Uterus (tissue), 4 donors: Measurements from ENCODE around the gene ZNF423. TPM values are rescaled to one million over a fixed set of nuclear protein-coding genes. Genes with fewer than 3 reads are reported as not detected.

Experiments used
- DNase-seq, 2 donors: peaks; one replicate each; pipeline ENCODE4 v3.0.0-alpha.2; 2019 to 2020
- H3K27ac ChIP-seq, 2 donors: fragments of 200-600 bp; sonication (generic); 1 replicate in 1 of 2; 2 replicates in 1 of 2; pipeline ENCODE4 v1.5.1; 2016 to 2018
- H3K27me3 ChIP-seq, 2 donors: fragments of 200-600 bp; sonication (generic); one replicate each; pipeline ENCODE4 v1.5.1; 2018 to 2019; ENCODE audit warnings: control low read depth in 1 of 2
- H3K36me3 ChIP-seq, 2 donors: fragments of 200-600 bp; sonication (generic); one replicate each; pipeline ENCODE4 v1.5.1; 2019; ENCODE audit warnings: control low read depth in 1 of 2
- H3K4me1 ChIP-seq, 2 donors: fragments of 200-600 bp; sonication (generic); one replicate each; pipeline ENCODE4 v1.5.1; 2018 to 2019; ENCODE audit warnings: control low read depth in 1 of 2
- H3K4me3 ChIP-seq, 2 donors: fragments of 200-600 bp; sonication (generic); 1 replicate in 1 of 2; 2 replicates in 1 of 2; pipeline ENCODE4 v1.5.1; 2018 to 2019; ENCODE audit warnings: mild to moderate bottlenecking in 1 of 2
- H3K9me3 ChIP-seq, 2 donors: fragments of 200-600 bp; sonication (generic); one replicate each; pipeline ENCODE4 v1.5.1; 2019; ENCODE audit warnings: control low read depth in 1 of 2
- CTCF ChIP-seq, 4 experiments: fragments of 200-600 bp in 2 of 4; fragments of 450-650 bp in 2 of 4; sonication (generic) in 2 of 4; IDR thresholded peaks; one replicate each; pipeline ENCODE4 v1.5.1; 2016 to 2019; ENCODE audit warnings: antibody characterized with exemption in 4 of 4, mild to moderate bottlenecking in 2 of 4, moderate library complexity in 1 of 4
- POLR2A ChIP-seq, 2 donors: fragments of 450-650 bp; IDR thresholded peaks; one replicate each; pipeline ENCODE4 v1.6.1; 2016; ENCODE audit warnings: antibody characterized with exemption in 2 of 2, mild to moderate bottlenecking in 1 of 2, moderate library complexity in 1 of 2
- intact Hi-C: fragments of 100-400 bp; cut with DNase I; formaldehyde crosslinking; loops from one replicate; pipeline ENCODE4 v1.15.1; 2023; ENCODE audit warnings: low total_unique reads
- total RNA-seq, 4 donors: library from RNA; depleted of rRNA in 3 of 4; stranded (reverse); fragments of >200 nt in 3 of 4; gene quantifications; one replicate each; pipeline versions ENCODE4 v1.1.0 to v1.2.4, GENCODE V29; 2014 to 2023
- donor health status: DM: yes; HTN: yes; CAD: no.

Gene ZNF423
- total RNA-seq, 4 donors from 2014 or later: 7.1 to 33.5 (median 14.7) TPM

- intact Hi-C loops: no loop called here
- H3K27me3 ChIP-seq: no peaks in the 10 kb centered on the region
These were observed 254.9 kb downstream of the ZNF423 start for GRCh38 chr16:49600976-49601375.

GRCh38 chr16:49600536-49600935 is 255.4 kb downstream of the ZNF423 start:
- TF ChIP-seq CTCF (IDR thresholded peaks at IDR 0.05) (no peak), POLR2A (IDR thresholded peaks at IDR 0.05) (no peak)
- Histone ChIP-seq H3K4me1 (peaks cover 0 to under 1% of the 10 kb centered on the region in 2 donors), H3K27ac (no peak overlapping the region), H3K27me3 (no peaks in the 10 kb centered on the region), H3K4me3 (no peak overlapping the region), H3K36me3 (no peaks in the 10 kb centered on the region), H3K9me3 (no peaks in the 10 kb centered on the region)
- peak in 1 of 2 donors; percentile 11 for DNase-seq
- intact Hi-C loops: no loop called here

More at GRCh38 chr16:49600976-49601375, 254.9 kb downstream of the ZNF423 start:
- Histone ChIP-seq H3K9me3 (no peaks in the 10 kb centered on the region), H3K27ac (no peak overlapping the region), H3K36me3 (no peaks in the 10 kb centered on the region), H3K4me1 (no peaks in the 10 kb centered on the region), H3K4me3 (no peak overlapping the region)
- TF ChIP-seq POLR2A (IDR thresholded peaks at IDR 0.05): no peak
- no peak for TF ChIP-seq CTCF (IDR thresholded peaks at IDR 0.05)
- DNase-seq: peak in 1 of 2 donors; percentile 2

- Histone ChIP-seq H3K9me3 (no peaks in the 10 kb centered on the region), H3K4me3 (no peak overlapping the region), H3K27ac (no peak overlapping the region), H3K4me1 (peaks cover 0 to 9% of the 10 kb centered on the region in 2 donors), H3K27me3 (no peaks in the 10 kb centered on the region), H3K36me3 (no peaks in the 10 kb centered on the region)
- TF ChIP-seq CTCF (IDR thresholded peaks at IDR 0.05): no peak
- no peak for TF ChIP-seq POLR2A (IDR thresholded peaks at IDR 0.05)
- intact Hi-C loops: no loop called here
- DNase-seq: no peak
These were observed 256.2 kb downstream of the ZNF423 start for GRCh38 chr16:49599704-49600103.

GRCh38 chr16:49599281-49599680 is 256.6 kb downstream of the ZNF423 start:
- Histone ChIP-seq H3K4me1 (peaks cover 0 to 10% of the 10 kb centered on the region in 2 donors), H3K4me3 (no peak overlapping the region), H3K36me3 (no peaks in the 10 kb centered on the region), H3K27me3 (no peaks in the 10 kb centered on the region), H3K9me3 (no peaks in the 10 kb centered on the region), H3K27ac (no peak overlapping the region)
- intact Hi-C loops: no loop called here
- peak in 1 of 2 donors; percentile 4 for DNase-seq
- TF ChIP-seq POLR2A (IDR thresholded peaks at IDR 0.05): no peak
- TF ChIP-seq CTCF (IDR thresholded peaks at IDR 0.05): no peak

GRCh38 chr16:49598383-49599170 is 257.3 kb downstream of the ZNF423 start:
- Histone ChIP-seq H3K9me3 (no peaks in the 10 kb centered on the region), H3K27me3 (no peaks in the 10 kb centered on the region), H3K36me3 (no peaks in the 10 kb centered on the region), H3K4me1 (peaks cover 0 to 10% of the 10 kb centered on the region in 2 donors), H3K27ac (no peak overlapping the region), H3K4me3 (no peak overlapping the region)
- TF ChIP-seq CTCF (IDR thresholded peaks at IDR 0.05) (no peak), POLR2A (IDR thresholded peaks at IDR 0.05) (no peak)
- DNase-seq: peak; percentile 1 to 8
- intact Hi-C loops: no loop called here
